ENCODE data around the gene RDH11. TPM values are rescaled to one million over a fixed set of nuclear protein-coding genes. Genes with fewer than 3 reads are reported as not detected.
"Not testable (repeated sequence)": the region's sequence is repeated elsewhere in the genome, so short reads cannot be mapped to it uniquely, and the experiment has no call there.

The RDH11 gene
- total and polyA plus RNA-seq, 2 donors from 2014 or later, result 66.9 to 124 TPM

DNA sequence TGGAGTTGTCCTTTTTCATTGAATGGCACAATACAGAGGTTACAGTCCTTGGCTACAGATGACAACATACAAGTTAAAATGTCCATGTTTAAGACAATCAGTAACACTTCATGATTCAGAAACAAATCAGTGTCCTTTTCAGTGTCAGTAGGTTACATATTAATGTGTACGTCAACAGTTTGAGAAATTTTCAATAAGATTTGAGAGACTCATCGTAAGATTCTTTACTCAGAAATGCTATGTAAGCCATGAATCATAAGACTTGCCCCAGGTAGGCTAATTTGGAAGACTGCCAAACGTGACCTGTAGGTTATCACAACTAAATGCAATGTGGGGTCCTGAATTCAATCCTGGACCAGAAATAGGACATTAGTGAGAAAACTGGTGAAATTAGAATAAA, 9.6 kb upstream of the RDH11 start:
- Histone ChIP-seq H3K4me1 (ENCODE audit: control insufficient read depth in 2 of 3, insufficient read depth in 2 of 3, low read depth in 1 of 3, low read length in 3 of 3) (peaks cover 0 to 8% (median 0%) of the 10 kb centered on the region in 3 donors), H3K27ac (ENCODE audit: low read depth in 2 of 2, low read length in 2 of 2) (no peak overlapping the region), H3K9ac (ENCODE audit: low read length in 3 of 3) (no peak overlapping the region), H3K27me3 (ENCODE audit: control insufficient read depth, insufficient read depth, low read length) (no peaks in the 10 kb centered on the region), H3K36me3 (ENCODE audit: control insufficient read depth in 2 of 3, insufficient read depth in 3 of 3, low read length in 3 of 3) (no peaks in the 10 kb centered on the region), H3K4me3 (ENCODE audit: low read length in 3 of 3) (no peak overlapping the region), H3K9me3 (ENCODE audit: control insufficient read depth in 2 of 3, insufficient read depth in 1 of 3, low read length in 3 of 3) (no peaks in the 10 kb centered on the region)
- FAIRE-seq (no peak), DNase-seq (no peak)
- TF ChIP-seq, protein P1, sequence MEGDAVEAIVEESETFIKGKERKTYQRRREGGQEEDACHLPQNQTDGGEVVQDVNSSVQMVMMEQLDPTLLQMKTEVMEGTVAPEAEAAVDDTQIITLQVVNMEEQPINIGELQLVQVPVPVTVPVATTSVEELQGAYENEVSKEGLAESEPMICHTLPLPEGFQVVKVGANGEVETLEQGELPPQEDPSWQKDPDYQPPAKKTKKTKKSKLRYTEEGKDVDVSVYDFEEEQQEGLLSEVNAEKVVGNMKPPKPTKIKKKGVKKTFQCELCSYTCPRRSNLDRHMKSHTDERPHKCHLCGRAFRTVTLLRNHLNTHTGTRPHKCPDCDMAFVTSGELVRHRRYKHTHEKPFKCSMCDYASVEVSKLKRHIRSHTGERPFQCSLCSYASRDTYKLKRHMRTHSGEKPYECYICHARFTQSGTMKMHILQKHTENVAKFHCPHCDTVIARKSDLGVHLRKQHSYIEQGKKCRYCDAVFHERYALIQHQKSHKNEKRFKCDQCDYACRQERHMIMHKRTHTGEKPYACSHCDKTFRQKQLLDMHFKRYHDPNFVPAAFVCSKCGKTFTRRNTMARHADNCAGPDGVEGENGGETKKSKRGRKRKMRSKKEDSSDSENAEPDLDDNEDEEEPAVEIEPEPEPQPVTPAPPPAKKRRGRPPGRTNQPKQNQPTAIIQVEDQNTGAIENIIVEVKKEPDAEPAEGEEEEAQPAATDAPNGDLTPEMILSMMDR (IDR thresholded peaks at IDR 0.05; ENCODE audit: borderline replicate concordance, extremely low read depth, insufficient read depth), result no peak
- intact Hi-C loops (cut with DNase I), result loop anchor here (10.0 kb wide), 1 partner anchor 120 kb away; no protein-coding TSS in a partner anchor

DNA sequence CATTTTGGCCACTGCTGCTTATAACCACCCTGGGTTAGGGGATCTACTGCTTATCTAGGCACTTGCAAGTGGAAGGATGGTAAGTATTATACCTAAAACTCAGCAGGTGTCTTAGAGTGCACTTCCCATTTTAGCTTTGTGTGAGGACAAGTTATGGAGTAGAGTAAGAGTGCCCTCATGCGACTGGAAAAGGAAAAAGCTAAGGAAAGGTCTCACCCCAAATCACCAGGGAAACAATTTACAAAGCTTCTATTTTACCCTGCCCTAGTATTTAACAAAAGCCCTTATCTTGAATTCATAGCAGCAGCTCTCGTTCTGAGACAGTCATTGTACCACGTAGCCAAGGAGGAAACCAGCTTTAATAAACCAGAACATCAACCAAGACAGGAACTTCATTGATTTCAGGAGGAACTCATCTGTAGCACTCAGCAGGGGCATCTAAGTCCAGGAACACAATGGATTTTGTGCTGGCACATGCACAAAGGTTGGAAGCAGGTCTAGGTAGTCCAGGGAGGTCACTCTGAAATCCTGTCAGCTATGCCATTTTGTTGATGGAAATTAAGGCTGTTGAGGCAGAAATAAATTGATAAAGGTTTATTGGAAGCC, 9.0 kb upstream of the RDH11 start:
- FAIRE-seq, result no peak
- Histone ChIP-seq H3K27ac (ENCODE audit: low read depth in 2 of 2, low read length in 2 of 2) (no peak overlapping the region), H3K27me3 (ENCODE audit: control insufficient read depth, insufficient read depth, low read length) (no peaks in the 10 kb centered on the region), H3K36me3 (ENCODE audit: control insufficient read depth in 2 of 3, insufficient read depth in 3 of 3, low read length in 3 of 3) (no peaks in the 10 kb centered on the region), H3K4me1 (ENCODE audit: control insufficient read depth in 2 of 3, insufficient read depth in 2 of 3, low read depth in 1 of 3, low read length in 3 of 3) (peaks cover 0 to 8% (median 0%) of the 10 kb centered on the region in 3 donors), H3K9ac (ENCODE audit: low read length in 3 of 3) (no peak overlapping the region), H3K4me3 (ENCODE audit: low read length in 3 of 3) (no peak overlapping the region), H3K9me3 (ENCODE audit: control insufficient read depth in 2 of 3, insufficient read depth in 1 of 3, low read length in 3 of 3) (no peaks in the 10 kb centered on the region)
- intact Hi-C loops (cut with DNase I), result loop anchor here (10.0 kb wide), 1 partner anchor 120 kb away; no protein-coding TSS in a partner anchor
- DNase-seq, result peak in 3 of 5 donors; percentile 38 to 77 (median 74)
- TF ChIP-seq, protein P1 (IDR thresholded peaks at IDR 0.05; ENCODE audit: borderline replicate concordance, extremely low read depth, insufficient read depth), result peak; percentile 74

DNA sequence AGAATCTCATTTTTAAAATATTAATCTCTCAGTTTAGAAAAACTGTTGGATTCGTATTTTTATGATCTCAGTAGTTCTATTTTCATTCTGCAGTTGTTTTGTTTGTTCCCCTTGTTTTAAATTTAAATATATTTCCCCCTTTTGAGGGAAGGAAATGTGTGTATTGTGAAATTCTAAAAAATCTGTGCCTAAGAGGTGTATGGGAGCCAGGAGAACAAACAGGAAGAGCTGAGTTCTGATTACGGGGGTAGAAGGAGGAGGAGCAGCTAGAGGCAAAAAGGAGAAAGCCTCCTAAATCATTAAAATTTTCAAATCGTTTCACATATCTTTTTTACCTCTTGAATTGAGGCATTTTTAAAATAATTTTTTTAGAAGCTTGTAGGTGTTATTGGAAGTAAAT, 8.4 kb upstream of the RDH11 start:
- Histone ChIP-seq H3K27me3 (ENCODE audit: control insufficient read depth, insufficient read depth, low read length) (no peaks in the 10 kb centered on the region), H3K4me3 (ENCODE audit: low read length in 3 of 3) (no peak overlapping the region), H3K36me3 (ENCODE audit: control insufficient read depth in 2 of 3, insufficient read depth in 3 of 3, low read length in 3 of 3) (no peaks in the 10 kb centered on the region), H3K9me3 (ENCODE audit: control insufficient read depth in 2 of 3, insufficient read depth in 1 of 3, low read length in 3 of 3) (no peaks in the 10 kb centered on the region), H3K27ac (ENCODE audit: low read depth in 2 of 2, low read length in 2 of 2) (no peak overlapping the region), H3K9ac (ENCODE audit: low read length in 3 of 3) (no peak overlapping the region), H3K4me1 (ENCODE audit: control insufficient read depth in 2 of 3, insufficient read depth in 2 of 3, low read depth in 1 of 3, low read length in 3 of 3) (peaks cover 0 to 8% (median 0%) of the 10 kb centered on the region in 3 donors)
- DNase-seq (no peak), FAIRE-seq (no peak)
- intact Hi-C loops (cut with DNase I), result loop anchor here (10.0 kb wide), 1 partner anchor 119 kb away; no protein-coding TSS in a partner anchor
- TF ChIP-seq, protein P1 (IDR thresholded peaks at IDR 0.05; ENCODE audit: borderline replicate concordance, extremely low read depth, insufficient read depth), result no peak

DNA sequence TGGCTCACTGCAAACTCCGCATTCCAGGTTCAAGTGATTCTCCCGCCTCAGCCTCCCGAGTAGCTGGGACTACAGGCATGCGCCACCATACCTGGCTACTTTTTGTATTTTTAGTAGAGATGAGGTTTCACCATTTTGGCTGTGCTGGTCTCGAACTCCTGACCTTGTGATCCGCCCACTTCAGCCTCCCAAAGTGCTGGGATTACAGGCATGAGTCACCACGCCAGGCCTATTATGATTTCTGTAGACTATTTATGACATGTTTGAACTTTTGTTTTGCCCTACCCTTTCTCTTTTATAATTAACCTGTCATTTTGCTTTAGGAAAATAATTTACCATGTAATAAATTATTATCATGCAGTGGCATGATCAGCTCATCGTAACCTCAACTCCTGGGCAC, 5.9 kb upstream of the RDH11 start, which contains the start of gene RDH12:
TSS of gene RDH12 (plus strand) at position 395 of the 400 bp plus-strand sequence. CDS start 20,757 bp downstream, outside the sequence.
- not testable (repeated sequence) for FAIRE-seq; H3K36me3 ChIP-seq (ENCODE audit: control insufficient read depth in 2 of 3, insufficient read depth in 3 of 3, low read length in 3 of 3); H3K4me1 ChIP-seq (ENCODE audit: control insufficient read depth in 2 of 3, insufficient read depth in 2 of 3, low read depth in 1 of 3, low read length in 3 of 3); H3K27ac ChIP-seq (ENCODE audit: low read depth in 2 of 2, low read length in 2 of 2); H3K9ac ChIP-seq (ENCODE audit: low read length in 3 of 3); DNase-seq; H3K9me3 ChIP-seq (ENCODE audit: control insufficient read depth in 2 of 3, insufficient read depth in 1 of 3, low read length in 3 of 3); H3K4me3 ChIP-seq (ENCODE audit: low read length in 3 of 3); H3K27me3 ChIP-seq (ENCODE audit: control insufficient read depth, insufficient read depth, low read length)
- intact Hi-C loops (cut with DNase I), result loop anchor here (10.0 kb wide), 1 partner anchor 117 kb away; no protein-coding TSS in a partner anchor

Data from kidney (tissue), 14 donors.